Parathyroid adenoma (tissue), 2 donors: ENCODE results near the gene SPAG17.

Source experiments
- H2AFZ ChIP-seq: fragments of 300-600 bp; sonication (generic); one replicate; pipeline ENCODE4 v1.7.0; 2017; ENCODE audit warnings: antibody characterized with exemption, mild to moderate bottlenecking
- H3K27ac ChIP-seq: fragments of 300-600 bp; sonication (generic); one replicate; pipeline ENCODE4 v1.7.0; 2017
- H3K27me3 ChIP-seq: fragments of 300-600 bp; sonication (generic); one replicate; pipeline ENCODE4 v1.7.0; 2017; ENCODE audit warnings: low read length; ENCODE audit not compliant: control insufficient read depth, insufficient read depth
- H3K36me3 ChIP-seq: fragments of 300-600 bp; sonication (generic); one replicate; pipeline ENCODE4 v1.7.0; 2017; ENCODE audit warnings: low read length; ENCODE audit not compliant: control insufficient read depth, insufficient read depth
- H3K4me1 ChIP-seq: fragments of 300-600 bp; sonication (generic); one replicate; pipeline ENCODE4 v1.7.0; 2017; ENCODE audit warnings: control low read depth
- H3K4me2 ChIP-seq: fragments of 300-600 bp; sonication (generic); one replicate; pipeline ENCODE4 v1.7.0; 2017; ENCODE audit warnings: low read length
- H3K4me3 ChIP-seq: fragments of 300-600 bp; sonication (generic); one replicate; pipeline ENCODE4 v1.7.0; 2017; ENCODE audit warnings: low read depth, low read length
- H3K79me2 ChIP-seq: fragments of 300-600 bp; sonication (generic); one replicate; pipeline ENCODE4 v1.7.0; 2017; ENCODE audit warnings: control low read depth
- H3K9ac ChIP-seq: fragments of 300-600 bp; sonication (generic); one replicate; pipeline ENCODE4 v1.7.0; 2017; ENCODE audit warnings: mild to moderate bottlenecking
- H3K9me3 ChIP-seq: fragments of 300-600 bp; sonication (generic); one replicate; pipeline ENCODE4 v1.7.0; 2017; ENCODE audit warnings: low read length; ENCODE audit not compliant: control insufficient read depth
- CTCF ChIP-seq: fragments of 300-600 bp; sonication (generic); IDR thresholded peaks from one replicate; pipeline ENCODE4 v1.7.0; 2017; ENCODE audit warnings: antibody characterized with exemption, mild to moderate bottlenecking
- donor health status: primary hyperparathyroidism.

SPAG17 gene

GRCh38 chr1:118077331-118078045, 107.5 kb downstream of the SPAG17 start:
- Histone ChIP-seq H3K27me3 (no peaks in the 10 kb centered on the region), H3K79me2 (no peaks in the 10 kb centered on the region), H3K4me3 (no peak overlapping the region), H3K4me2 (no peak overlapping the region), H3K9me3 (no peaks in the 10 kb centered on the region), H3K4me1 (no peaks in the 10 kb centered on the region), H3K36me3 (no peaks in the 10 kb centered on the region), H2AFZ (peak overlapping the region; percentile 19), H3K9ac (no peak overlapping the region), H3K27ac (no peak overlapping the region)
- TF ChIP-seq CTCF: peak; percentile 50

- H3K4me2 ChIP-seq: no peak overlapping the region
- no peak overlapping the region for H3K4me3 ChIP-seq
- no peaks in the 10 kb centered on the region for H3K27me3 ChIP-seq
- no peaks in the 10 kb centered on the region for H3K4me1 ChIP-seq
- no peak for TF ChIP-seq CTCF
- H3K79me2 ChIP-seq: no peaks in the 10 kb centered on the region
- no peak overlapping the region for H2AFZ ChIP-seq
- H3K9ac ChIP-seq: no peak overlapping the region
- H3K9me3 ChIP-seq: no peaks in the 10 kb centered on the region
- H3K27ac ChIP-seq: no peak overlapping the region
- H3K36me3 ChIP-seq: no peaks in the 10 kb centered on the region
Observed at GRCh38 chr1:118075116-118075515, 109.9 kb downstream of the SPAG17 start.

- H3K27ac ChIP-seq: no peak overlapping the region
- H3K4me2 ChIP-seq: no peak overlapping the region
- no peak overlapping the region for H2AFZ ChIP-seq
- H3K27me3 ChIP-seq: no peaks in the 10 kb centered on the region
- no peak for TF ChIP-seq CTCF
- H3K36me3 ChIP-seq: no peaks in the 10 kb centered on the region
- H3K4me3 ChIP-seq: no peak overlapping the region
- H3K4me1 ChIP-seq: no peaks in the 10 kb centered on the region
- H3K79me2 ChIP-seq: no peaks in the 10 kb centered on the region
- no peaks in the 10 kb centered on the region for H3K9me3 ChIP-seq
- H3K9ac ChIP-seq: no peak overlapping the region
Observed at GRCh38 chr1:118073648-118074435, 111.2 kb downstream of the SPAG17 start.

GRCh38 chr1:118049981-118050380, 135.0 kb downstream of the SPAG17 start:
- Histone ChIP-seq H3K27me3 (no peaks in the 10 kb centered on the region), H3K9ac (no peak overlapping the region), H3K36me3 (no peaks in the 10 kb centered on the region), H3K4me1 (no peaks in the 10 kb centered on the region), H3K4me3 (no peak overlapping the region), H3K9me3 (no peaks in the 10 kb centered on the region), H3K79me2 (no peaks in the 10 kb centered on the region), H2AFZ (no peak overlapping the region), H3K27ac (no peak overlapping the region), H3K4me2 (no peak overlapping the region)
- TF ChIP-seq CTCF: no peak
